Neural cell (in vitro differentiated cells): ENCODE results near the gene ARID1B. TPM values are rescaled to one million over a fixed set of nuclear protein-coding genes. Genes with fewer than 3 reads are reported as not detected.

Experiments used
- H2AFZ ChIP-seq: fragments of 200-600, 300-800 bp; sonication (generic), shearing (Covaris generic); 2 replicates; pipeline ENCODE4 v1.6.0; 2014; ENCODE audit warnings: low read depth, mild to moderate bottlenecking, antibody characterized with exemption, low read length, moderate library complexity
- H3F3A ChIP-seq: fragments of 200-600 bp; shearing (Covaris generic); 2 replicates; pipeline ENCODE4 v1.6.1; 2016; ENCODE audit warnings: mild to moderate bottlenecking, moderate library complexity, mixed read lengths, antibody characterized with exemption, low read length; ENCODE audit not compliant: insufficient read depth, poor library complexity, severe bottlenecking
- H3K27ac ChIP-seq: fragments of 200-600, 300-800 bp; sonication (generic), shearing (Covaris generic); 2 replicates; pipeline ENCODE4 v1.5.1; 2014; ENCODE audit warnings: mild to moderate bottlenecking, low read length, moderate library complexity
- H3K27me3 ChIP-seq: fragments of 300-800, 200-600 bp; sonication (generic), shearing (Covaris generic); 2 replicates; pipeline ENCODE4 v1.6.0; 2014; ENCODE audit warnings: mild to moderate bottlenecking, low read depth, low read length, moderate library complexity; ENCODE audit not compliant: insufficient read depth
- H3K36me3 ChIP-seq: fragments of 300-800, 200-600 bp; sonication (generic), shearing (Covaris generic); 2 replicates; pipeline ENCODE4 v1.5.1; 2014; ENCODE audit warnings: mild to moderate bottlenecking, antibody characterized with exemption, low read length, moderate library complexity; ENCODE audit not compliant: insufficient read depth
- H3K4me2 ChIP-seq: fragments of 300-800, 200-600 bp; sonication (generic), shearing (Covaris generic); 2 replicates; pipeline ENCODE4 v1.6.0; 2014; ENCODE audit warnings: mild to moderate bottlenecking, low read length
- H3K4me3 ChIP-seq: fragments of 300-800, 200-600 bp; sonication (generic), shearing (Covaris generic); 2 replicates; pipeline ENCODE4 v1.5.1; 2014; ENCODE audit warnings: mild to moderate bottlenecking, low read length, moderate library complexity
- H3K79me2 ChIP-seq: fragments of 200-600 bp; shearing (Covaris generic); replicated peaks from 2 replicates; pipeline ENCODE4 v1.6.0; 2014; ENCODE audit warnings: mild to moderate bottlenecking, low read length, moderate library complexity; ENCODE audit not compliant: insufficient read depth
- H3K9ac ChIP-seq: fragments of 300-800, 200-600 bp; sonication (generic), shearing (Covaris generic); 2 replicates; pipeline ENCODE4 v1.6.1; 2016; ENCODE audit warnings: mild to moderate bottlenecking, low read length, mixed read lengths
- H3K9me2 ChIP-seq: fragments of 200-600 bp; shearing (Covaris generic); 2 replicates; pipeline ENCODE4 v1.6.1; 2016; ENCODE audit warnings: mild to moderate bottlenecking, low read length, mixed read lengths; ENCODE audit not compliant: insufficient read depth
- H3K9me3 ChIP-seq: fragments of 200-600, 300-800 bp; sonication (generic), shearing (Covaris generic); 2 replicates; pipeline ENCODE4 v1.6.1; 2016; ENCODE audit warnings: mild to moderate bottlenecking, mixed run types, low read length, moderate library complexity, mixed read lengths
- H4K20me1 ChIP-seq: fragments of 200-600 bp; shearing (Covaris generic); 2 replicates; pipeline ENCODE4 v1.6.1; 2016; ENCODE audit warnings: mild to moderate bottlenecking, mixed run types; ENCODE audit not compliant: insufficient read depth
- EP300 ChIP-seq: fragments of 450-650 bp; conservative IDR thresholded peaks from 2 replicates; pipeline ENCODE4 v1.6.1; 2014; ENCODE audit warnings: antibody characterized with exemption, mild to moderate bottlenecking, moderate library complexity; ENCODE audit not compliant: poor library complexity, severe bottlenecking
- EZH2 ChIP-seq: fragments of 200-600, 300-800 bp; shearing (Covaris generic), sonication (generic); IDR thresholded peaks from 2 replicates; pipeline ENCODE4 v1.6.1; 2014; ENCODE audit warnings: antibody characterized with exemption, low read length, borderline replicate concordance, mild to moderate bottlenecking; ENCODE audit not compliant: insufficient read depth, poor library complexity, severe bottlenecking
- MXI1 ChIP-seq: fragments of 450-650 bp; conservative IDR thresholded peaks from 2 replicates; pipeline ENCODE4 v1.6.1; 2014; ENCODE audit warnings: antibody characterized with exemption, mild to moderate bottlenecking; ENCODE audit not compliant: poor library complexity, severe bottlenecking
- POLR2AphosphoS5 ChIP-seq: IDR thresholded peaks from 2 replicates; pipeline ENCODE4 v1.6.1; 2012
- RAD21 ChIP-seq: fragments of 450-650 bp; conservative IDR thresholded peaks from 2 replicates; pipeline ENCODE4 v1.6.1; 2014; ENCODE audit warnings: antibody characterized with exemption, mild to moderate bottlenecking, moderate library complexity
- SMC3 ChIP-seq: fragments of 450-650 bp; conservative IDR thresholded peaks from 2 replicates; pipeline ENCODE4 v1.6.1; 2014; ENCODE audit warnings: antibody characterized with exemption, mild to moderate bottlenecking, moderate library complexity; ENCODE audit not compliant: poor library complexity
- TAF1 ChIP-seq: IDR thresholded peaks from 2 replicates; pipeline ENCODE4 v1.6.1; 2012; ENCODE audit warnings: low read depth
- polyA plus RNA-seq: library from polyadenylated mRNA; depleted of rRNA; stranded (reverse); fragments of >200 nt; gene quantifications from 2 replicates; pipeline ENCODE4 v1.2.3, GENCODE V29; 2014
- TF ChIP-seq, protein P1 (sequence below): IDR thresholded peaks from 2 replicates; pipeline ENCODE4 v1.6.1; 2012; ENCODE audit warnings: borderline replicate concordance
- TF ChIP-seq, protein P2 (sequence below): fragments of 450-650 bp; IDR thresholded peaks from 2 replicates; pipeline ENCODE4 v1.5.1; 2014; ENCODE audit warnings: antibody characterized with exemption, mild to moderate bottlenecking, moderate library complexity; ENCODE audit not compliant: poor library complexity, severe bottlenecking

The ARID1B gene
- polyA plus RNA-seq, 1 donor from 2014 or later: 35.0 TPM

DNA sequence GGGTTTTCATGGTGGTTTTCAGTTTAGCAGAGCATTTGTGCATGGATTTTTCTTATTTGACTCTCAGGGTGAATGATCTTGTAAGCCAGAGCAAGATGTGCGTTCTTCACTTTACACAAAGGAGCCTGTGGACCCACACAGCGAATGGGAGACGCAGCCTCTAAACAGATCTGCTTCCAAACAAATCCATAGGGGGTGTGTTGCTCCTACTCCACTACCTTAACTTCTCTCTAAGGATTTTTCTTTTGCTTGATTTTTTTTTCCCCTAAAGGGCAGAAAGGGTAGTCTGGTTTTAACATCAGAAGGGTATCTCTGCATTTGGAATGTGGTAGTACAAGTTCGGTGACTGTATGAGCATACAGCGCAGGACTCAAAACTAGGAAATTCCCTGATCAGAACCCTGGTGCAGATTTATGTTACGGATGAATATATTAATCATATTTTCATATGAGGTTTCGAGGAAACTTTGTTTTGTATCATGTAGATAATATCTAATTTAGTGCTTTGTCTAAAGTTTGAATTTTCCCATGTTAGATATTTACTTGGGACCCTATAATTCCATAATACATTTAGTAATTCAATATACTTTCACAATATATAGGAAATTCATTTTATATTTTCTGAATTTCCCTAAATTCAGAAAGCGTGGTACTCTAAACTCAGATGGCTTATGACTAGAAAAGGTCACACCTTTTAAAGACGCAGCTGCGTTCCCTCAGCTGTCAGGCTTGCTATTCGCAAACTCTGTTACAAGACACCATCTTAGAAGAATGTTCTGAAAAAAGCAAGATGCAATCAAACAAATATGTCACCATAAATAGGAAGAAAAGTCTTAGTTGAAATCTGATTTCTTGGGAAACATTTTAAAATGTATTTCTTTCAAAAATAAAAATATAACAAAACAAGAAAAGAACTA lies 349.3 kb downstream of the ARID1B start:
- H4K20me1 ChIP-seq: no peaks in the 10 kb centered on the region
- no peak overlapping the region for H3K4me3 ChIP-seq
- no peak overlapping the region for H3K4me2 ChIP-seq
- TF ChIP-seq EP300 (no peak), SMC3 (no peak), MXI1 (no peak), RAD21 (no peak), TAF1 (no peak)
- TF ChIP-seq, protein P1, sequence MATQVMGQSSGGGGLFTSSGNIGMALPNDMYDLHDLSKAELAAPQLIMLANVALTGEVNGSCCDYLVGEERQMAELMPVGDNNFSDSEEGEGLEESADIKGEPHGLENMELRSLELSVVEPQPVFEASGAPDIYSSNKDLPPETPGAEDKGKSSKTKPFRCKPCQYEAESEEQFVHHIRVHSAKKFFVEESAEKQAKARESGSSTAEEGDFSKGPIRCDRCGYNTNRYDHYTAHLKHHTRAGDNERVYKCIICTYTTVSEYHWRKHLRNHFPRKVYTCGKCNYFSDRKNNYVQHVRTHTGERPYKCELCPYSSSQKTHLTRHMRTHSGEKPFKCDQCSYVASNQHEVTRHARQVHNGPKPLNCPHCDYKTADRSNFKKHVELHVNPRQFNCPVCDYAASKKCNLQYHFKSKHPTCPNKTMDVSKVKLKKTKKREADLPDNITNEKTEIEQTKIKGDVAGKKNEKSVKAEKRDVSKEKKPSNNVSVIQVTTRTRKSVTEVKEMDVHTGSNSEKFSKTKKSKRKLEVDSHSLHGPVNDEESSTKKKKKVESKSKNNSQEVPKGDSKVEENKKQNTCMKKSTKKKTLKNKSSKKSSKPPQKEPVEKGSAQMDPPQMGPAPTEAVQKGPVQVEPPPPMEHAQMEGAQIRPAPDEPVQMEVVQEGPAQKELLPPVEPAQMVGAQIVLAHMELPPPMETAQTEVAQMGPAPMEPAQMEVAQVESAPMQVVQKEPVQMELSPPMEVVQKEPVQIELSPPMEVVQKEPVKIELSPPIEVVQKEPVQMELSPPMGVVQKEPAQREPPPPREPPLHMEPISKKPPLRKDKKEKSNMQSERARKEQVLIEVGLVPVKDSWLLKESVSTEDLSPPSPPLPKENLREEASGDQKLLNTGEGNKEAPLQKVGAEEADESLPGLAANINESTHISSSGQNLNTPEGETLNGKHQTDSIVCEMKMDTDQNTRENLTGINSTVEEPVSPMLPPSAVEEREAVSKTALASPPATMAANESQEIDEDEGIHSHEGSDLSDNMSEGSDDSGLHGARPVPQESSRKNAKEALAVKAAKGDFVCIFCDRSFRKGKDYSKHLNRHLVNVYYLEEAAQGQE: no peak
- TF ChIP-seq, protein P2, sequence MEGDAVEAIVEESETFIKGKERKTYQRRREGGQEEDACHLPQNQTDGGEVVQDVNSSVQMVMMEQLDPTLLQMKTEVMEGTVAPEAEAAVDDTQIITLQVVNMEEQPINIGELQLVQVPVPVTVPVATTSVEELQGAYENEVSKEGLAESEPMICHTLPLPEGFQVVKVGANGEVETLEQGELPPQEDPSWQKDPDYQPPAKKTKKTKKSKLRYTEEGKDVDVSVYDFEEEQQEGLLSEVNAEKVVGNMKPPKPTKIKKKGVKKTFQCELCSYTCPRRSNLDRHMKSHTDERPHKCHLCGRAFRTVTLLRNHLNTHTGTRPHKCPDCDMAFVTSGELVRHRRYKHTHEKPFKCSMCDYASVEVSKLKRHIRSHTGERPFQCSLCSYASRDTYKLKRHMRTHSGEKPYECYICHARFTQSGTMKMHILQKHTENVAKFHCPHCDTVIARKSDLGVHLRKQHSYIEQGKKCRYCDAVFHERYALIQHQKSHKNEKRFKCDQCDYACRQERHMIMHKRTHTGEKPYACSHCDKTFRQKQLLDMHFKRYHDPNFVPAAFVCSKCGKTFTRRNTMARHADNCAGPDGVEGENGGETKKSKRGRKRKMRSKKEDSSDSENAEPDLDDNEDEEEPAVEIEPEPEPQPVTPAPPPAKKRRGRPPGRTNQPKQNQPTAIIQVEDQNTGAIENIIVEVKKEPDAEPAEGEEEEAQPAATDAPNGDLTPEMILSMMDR: no peak
- H3K79me2 ChIP-seq: no peaks in the 10 kb centered on the region
- H3K27me3 ChIP-seq: no peaks in the 10 kb centered on the region
- H3K9me2 ChIP-seq: no peaks in the 10 kb centered on the region
- no peak overlapping the region for H2AFZ ChIP-seq
- H3K27ac ChIP-seq: no peak overlapping the region
- H3F3A ChIP-seq: no peaks in the 10 kb centered on the region
- no peak overlapping the region for H3K9ac ChIP-seq
- H3K36me3 ChIP-seq: no peaks in the 10 kb centered on the region
- H3K9me3 ChIP-seq: no peaks in the 10 kb centered on the region

DNA sequence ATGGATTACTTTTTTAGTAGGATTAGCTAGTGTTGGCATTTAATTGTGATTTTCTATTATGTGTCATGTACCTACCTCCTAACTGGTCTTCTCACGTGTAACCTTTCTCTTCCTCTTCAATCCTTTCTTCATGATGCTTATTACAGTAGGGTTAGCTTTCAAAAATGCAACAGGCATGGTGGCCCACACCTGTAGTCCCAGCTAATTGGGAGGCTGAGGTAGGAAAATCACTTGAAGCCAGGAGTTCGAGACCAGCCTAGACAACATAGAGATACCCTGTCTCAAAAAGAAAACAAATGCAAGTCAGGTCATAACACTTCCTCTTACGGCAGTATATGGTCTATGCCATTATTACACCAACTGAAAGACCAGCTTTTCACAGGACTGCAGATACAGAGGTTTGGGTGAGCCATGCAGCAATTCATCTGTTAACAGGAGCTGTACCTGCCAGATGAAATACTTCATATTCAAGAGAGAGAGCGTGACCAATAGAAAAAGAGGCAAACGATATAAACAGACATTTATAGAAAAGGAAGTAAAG lies 351.1 kb downstream of the ARID1B start:
- Histone ChIP-seq H3K9me3 (no peaks in the 10 kb centered on the region), H3K4me3 (no peak overlapping the region), H3K4me2 (no peak overlapping the region), H2AFZ (no peak overlapping the region), H3K27me3 (no peaks in the 10 kb centered on the region), H3K36me3 (no peaks in the 10 kb centered on the region), H3K9ac (no peak overlapping the region), H4K20me1 (no peaks in the 10 kb centered on the region), H3F3A (no peaks in the 10 kb centered on the region), H3K27ac (no peak overlapping the region), H3K79me2 (no peaks in the 10 kb centered on the region), H3K9me2 (no peaks in the 10 kb centered on the region)
- no peak for TF ChIP-seq TAF1
- no peak for TF ChIP-seq POLR2AphosphoS5
- TF ChIP-seq RAD21: no peak
- TF ChIP-seq SMC3: no peak
- TF ChIP-seq, protein P1: no peak
- no peak for TF ChIP-seq EZH2
- no peak for TF ChIP-seq MXI1
- TF ChIP-seq, protein P2: no peak
- no peak for TF ChIP-seq EP300
